K562 (cell line): Measurements from ENCODE around the gene SERPINB11. TPM values are rescaled to one million over a fixed set of nuclear protein-coding genes. Genes with fewer than 3 reads are reported as not detected.

Experiments
- ATAC-seq: fragments of 200-7000 bp; cut with Tn5 transposase; 3 replicates; pipeline ENCODE4 v1.9.1; 2020; ENCODE audit warnings: moderate library complexity
- BruUV-seq: library from RNA; stranded (reverse); fragments of 400-500 nt; replicated peaks from 2 replicates; lab custom pipeline; 2021; lab: Mats Ljungman, UMichigan
- CTCF ChIA-PET: fragments of 300-600 bp; formaldehyde crosslinking; extraction: SDS; loops from one replicate; lab custom pipeline; 2021; ENCODE audit warnings: low intra/inter-chr PET ratio; lab: Yijun Ruan, JAX
- POLR2A ChIA-PET: fragments of 300-600, 350-650 bp; sonication (Branson Sonifier 250); formaldehyde crosslinking; extraction: SDS; loops from one replicate; lab custom pipeline; 2021; ENCODE audit warnings: antibody characterized with exemption, inconsistent platforms; lab: Yijun Ruan, JAX
- DNase-seq, 4 experiments: peaks; one replicate each; pipeline versions ENCODE4 v3.0.0 to v3.0.0-alpha.2; 2011 to 2018; ENCODE audit warnings: low spot score in 3 of 4, mixed read lengths in 3 of 4; ENCODE audit errors: extremely low read depth in 1 of 4
- FAIRE-seq: peaks from 2 replicates; lab custom pipeline; 2011; peaks lifted over from hg19 to GRCh38; lab: Jason Lieb, UNC
- H2AFZ ChIP-seq: 2 replicates; pipeline ENCODE4 v1.6.0; 2011; ENCODE audit warnings: low read depth, low read length, control low read depth, inconsistent platforms
- H3K27ac ChIP-seq: fragments of 200-600 bp; 3 replicates; pipeline ENCODE4 v1.8.0; 2011; ENCODE audit warnings: low read depth, mild to moderate bottlenecking, control low read depth, inconsistent platforms, low read length, moderate library complexity, mixed read lengths; ENCODE audit errors: extremely low read depth
- H3K27me3 ChIP-seq, 2 experiments: fragments of 300-600 bp in 1 of 2; 2 replicates in 1 of 2; 3 replicates in 1 of 2; pipeline versions ENCODE4 v1.6.0 to v1.8.0; 2011; ENCODE audit warnings: inconsistent platforms in 2 of 2, low read length in 2 of 2, mild to moderate bottlenecking in 1 of 2, mixed read lengths in 1 of 2, moderate library complexity in 1 of 2; ENCODE audit not compliant: control insufficient read depth in 2 of 2, insufficient read depth in 2 of 2
- H3K36me3 ChIP-seq: fragments of 300-600 bp; 3 replicates; pipeline ENCODE4 v1.8.0; 2011; ENCODE audit warnings: mild to moderate bottlenecking, low read length, inconsistent platforms; ENCODE audit not compliant: control insufficient read depth, insufficient read depth
- H3K4me1 ChIP-seq, 2 experiments: fragments of 200-600 bp in 1 of 2; replicated peaks in 1 of 2; 2 replicates in 1 of 2; 3 replicates in 1 of 2; pipeline versions ENCODE4 v1.5.1 to v1.8.0; 2011; ENCODE audit warnings: inconsistent platforms in 2 of 2, low read length in 2 of 2, mild to moderate bottlenecking in 1 of 2, mixed read lengths in 1 of 2, moderate library complexity in 1 of 2; ENCODE audit not compliant: control insufficient read depth in 2 of 2, insufficient read depth in 2 of 2
- H3K4me2 ChIP-seq: 2 replicates; pipeline ENCODE4 v1.6.1; 2011; ENCODE audit warnings: low read length, control low read depth, inconsistent platforms, mixed read lengths; ENCODE audit not compliant: insufficient read depth
- H3K4me3 ChIP-seq: fragments of 200-600 bp; sonication (generic), shearing (Covaris generic); 2 replicates; pipeline ENCODE4 v1.5.1; 2016; ENCODE audit warnings: control low read depth, inconsistent platforms
- H3K79me2 ChIP-seq: fragments of 200-600 bp; 3 replicates; pipeline ENCODE4 v1.8.0; 2011; ENCODE audit warnings: low read length, inconsistent platforms; ENCODE audit not compliant: control insufficient read depth, insufficient read depth
- H3K9ac ChIP-seq, 2 experiments: 2 replicates each; pipeline versions ENCODE4 v1.6.0 to v1.6.1; 2011; ENCODE audit warnings: low read depth in 2 of 2, low read length in 2 of 2, control low read depth in 1 of 2, inconsistent platforms in 1 of 2, mild to moderate bottlenecking in 1 of 2, mixed read lengths in 1 of 2; ENCODE audit not compliant: insufficient read depth in 1 of 2
- H3K9me1 ChIP-seq: one replicate; pipeline ENCODE4 v1.6.0; 2011; ENCODE audit warnings: inconsistent platforms, mild to moderate bottlenecking, low read length, moderate library complexity; ENCODE audit not compliant: control insufficient read depth, insufficient read depth
- H3K9me3 ChIP-seq: replicated peaks from 2 replicates; pipeline ENCODE4 v1.5.1; 2011; ENCODE audit warnings: low read depth, low read length, inconsistent platforms; ENCODE audit not compliant: control insufficient read depth, insufficient read depth
- H4K20me1 ChIP-seq: replicated peaks from 2 replicates; pipeline ENCODE4 v1.6.1; 2011; ENCODE audit warnings: low read length, inconsistent platforms, mixed read lengths; ENCODE audit not compliant: control insufficient read depth, insufficient read depth
- CBX1 ChIP-seq: sonication (generic); IDR thresholded peaks from 2 replicates; pipeline ENCODE4 v1.6.1; 2016; ENCODE audit warnings: antibody characterized with exemption, low read depth, mild to moderate bottlenecking
- CHD2 ChIP-seq: IDR thresholded peaks from 2 replicates; pipeline ENCODE4 v1.6.1; 2011; ENCODE audit warnings: low read depth, low read length
- DIDO1 ChIP-seq: fragments of 450-650 bp; IDR thresholded peaks from 2 replicates; pipeline ENCODE4 v1.6.1; 2016; ENCODE audit warnings: low read depth, missing biosample characterization, missing genetic modification characterization
- GTF2F1 ChIP-seq: IDR thresholded peaks from 2 replicates; pipeline ENCODE4 v1.6.1; 2011; ENCODE audit warnings: low read depth, low read length, improper control_type of control experiment
- HDAC1 ChIP-seq, 2 experiments: fragments of 450-650 bp; IDR thresholded peaks; 2 replicates each; pipeline ENCODE4 v1.6.1; 2016 to 2017; ENCODE audit warnings: inconsistent platforms in 1 of 2, mild to moderate bottlenecking in 1 of 2, moderate library complexity in 1 of 2
- MBD1 ChIP-seq: fragments of 250-450 bp; sonication (Bioruptor Pico); IDR thresholded peaks from 2 replicates; pipeline ENCODE4 v1.8.0; 2022; ENCODE audit warnings: inconsistent platforms
- NBN ChIP-seq: fragments of 450-650 bp; IDR thresholded peaks from 2 replicates; pipeline ENCODE4 v1.6.1; 2016; ENCODE audit warnings: low read depth, mild to moderate bottlenecking
- NONO ChIP-seq, 2 experiments: fragments of 200-400 bp in 1 of 2; fragments of 450-650 bp in 1 of 2; formaldehyde crosslinking in 1 of 2; IDR thresholded peaks; 2 replicates each; pipeline ENCODE4 v1.6.1; 2017; ENCODE audit warnings: low read depth in 2 of 2, mild to moderate bottlenecking in 2 of 2, moderate library complexity in 2 of 2, low read length in 1 of 2
- NR2C2 ChIP-seq, 2 experiments: fragments of 200-800 bp in 1 of 2; sonication (Bioruptor generic) in 1 of 2; sonication (generic) in 1 of 2; formaldehyde crosslinking in 1 of 2; IDR thresholded peaks; 2 replicates each; pipeline versions ENCODE4 v1.6.1 to v1.8.0; 2016 to 2022; ENCODE audit warnings: mild to moderate bottlenecking in 1 of 2, missing compliant biosample characterization in 1 of 2, missing genetic modification characterization in 1 of 2, missing genetic modification reagents in 1 of 2
- PHB ChIP-seq: fragments of 250-450 bp; sonication (Bioruptor Pico); IDR thresholded peaks from 2 replicates; pipeline ENCODE4 v1.5.0; 2021
- PRPF4 ChIP-seq: fragments of 200-400 bp; formaldehyde crosslinking; IDR thresholded peaks from one replicate; pipeline ENCODE4 v1.6.1; 2017; ENCODE audit warnings: low read length, low read depth, mild to moderate bottlenecking; ENCODE audit not compliant: insufficient read depth, poor library complexity, severe bottlenecking
- RFX1 ChIP-seq: fragments of 450-650 bp; IDR thresholded peaks from 2 replicates; pipeline ENCODE4 v1.6.1; 2016; ENCODE audit warnings: mild to moderate bottlenecking, moderate library complexity
- RNF219 ChIP-seq: fragments of 250-450 bp; sonication (Bioruptor Pico); IDR thresholded peaks from 2 replicates; pipeline ENCODE4 v1.5.0; 2022; ENCODE audit warnings: mild to moderate bottlenecking
- SAFB2 ChIP-seq: fragments of 200-400 bp; formaldehyde crosslinking; IDR thresholded peaks from 2 replicates; pipeline ENCODE4 v1.6.1; 2018; ENCODE audit warnings: borderline replicate concordance, low read length, low read depth, moderate library complexity; ENCODE audit not compliant: severe bottlenecking
- SETDB1 ChIP-seq: IDR thresholded peaks from one replicate; pipeline ENCODE4 v1.6.1; 2012; ENCODE audit warnings: low read length, control low read depth, inconsistent platforms
- SLC30A9 ChIP-seq: fragments of 250-450 bp; sonication (Bioruptor Pico); IDR thresholded peaks from 2 replicates; pipeline ENCODE4 v1.8.0; 2022; ENCODE audit warnings: mild to moderate bottlenecking, moderate library complexity
- SOX6 ChIP-seq: fragments of 450-650 bp; IDR thresholded peaks from 2 replicates; pipeline ENCODE4 v1.6.1; 2014; ENCODE audit warnings: mild to moderate bottlenecking
- TAL1 ChIP-seq: fragments of 450-650 bp; IDR thresholded peaks from 2 replicates; pipeline ENCODE4 v1.6.1; 2016; ENCODE audit warnings: mild to moderate bottlenecking
- ZFP1 ChIP-seq: fragments of 450-650 bp; formaldehyde crosslinking; IDR thresholded peaks from 2 replicates; pipeline ENCODE4 v1.4.0; 2020; ENCODE audit warnings: mild to moderate bottlenecking, mixed read lengths
- whole genome bisulfite sequencing: fragments of 100-300 bp; shearing (Covaris generic); methylation state at CpG from one replicate; pipeline ENCODE4 v1.1.6; 2016; ENCODE audit warnings: low coverage, mixed read lengths; ENCODE audit not compliant: insufficient coverage; ENCODE audit errors: missing lambda C conversion rate; 5-methylcytosine and 5-hydroxymethylcytosine counted together
- in situ Hi-C: fragments of 300-500 bp; cut with MboI; formaldehyde crosslinking; loops from 4 replicates; pipeline ENCODE4 v1.15.0; 2018; ENCODE audit warnings: inconsistent platforms, mixed read lengths
- intact Hi-C: fragments of 100-400 bp; cut with micrococcal nuclease; formaldehyde crosslinking; loops from 2 replicates; pipeline ENCODE4 v1.14.2; 2022
- polyA plus RNA-seq, 8 experiments: library from polyadenylated mRNA; depleted of rRNA in 4 of 8; stranded (reverse) in 5 of 8; unstranded in 3 of 8; fragments of >200 nt; fragmentation: Nextera tagmentation in 2 of 8; fragmentation: Illumina TruSeq in 1 of 8; extraction: Ambion mirVana in 2 of 8; extraction: Trizol in 1 of 8; gene quantifications; 2 replicates each; pipeline versions ENCODE4 v1.2.1 to v1.2.3, GENCODE V29; 2011 to 2014; ENCODE audit warnings: inconsistent platforms in 1 of 8, missing spikeins in 1 of 8
- total RNA-seq, 7 experiments: library from RNA; depleted of rRNA in 6 of 7; stranded (reverse); fragments of >200 nt in 6 of 7; fragmentation: Illumina TruSeq in 2 of 7; extraction: Trizol in 2 of 7; gene quantifications; 2 replicates each; pipeline versions ENCODE4 v1.2.1 to v1.2.3, GENCODE V29; 2011 to 2021; ENCODE audit warnings: low replicate concordance in 1 of 7

SERPINB11 gene
- total and polyA plus RNA-seq, 9 of the 15 experiments (the other 6 are each of a cell fraction or from before 2014, with no cell fraction given): not detected

- intact Hi-C loops (no loop called here), in situ Hi-C loops (no loop called here)
- Histone ChIP-seq H3K4me1 (no peaks in the 10 kb centered on the region), H3K36me3 (no peaks in the 10 kb centered on the region), H3K27ac (no peak overlapping the region), H3K27me3 (no peaks in the 10 kb centered on the region), H4K20me1 (no peaks in the 10 kb centered on the region), H3K9me3 (no peaks in the 10 kb centered on the region), H3K9me1 (no peaks in the 10 kb centered on the region), H3K4me2 (no peak overlapping the region), H3K79me2 (no peaks in the 10 kb centered on the region), H2AFZ (no peak overlapping the region), H3K9ac (no peak overlapping the region), H3K4me3 (no peak overlapping the region)
- FAIRE-seq: no peak
- BruUV-seq: no TSS peak
- WGBS: 4% methylated on average over 3 of the region's 3 CpGs
- ATAC-seq: no peak
- TF ChIP-seq RNF219 (CRISPR knock-in tag): no peak
- TF ChIP-seq NBN: no peak
- no peak for TF ChIP-seq NONO (IDR thresholded peaks at IDR 0.05; ENCODE audit: low read depth in 2 of 2, low read length in 1 of 2)
- TF ChIP-seq PHB (CRISPR knock-in tag): no peak
- no peak for TF ChIP-seq SLC30A9 (CRISPR knock-in tag)
- no peak for TF ChIP-seq CHD2
- no peak for TF ChIP-seq RFX1
- no peak for TF ChIP-seq MBD1 (CRISPR knock-in tag)
- no peak for TF ChIP-seq TAL1
- TF ChIP-seq SAFB2: no peak
- no peak for TF ChIP-seq CBX1
- TF ChIP-seq HDAC1 (IDR thresholded peaks at IDR 0.05): no peak
- TF ChIP-seq ZFP1: no peak
- no peak for TF ChIP-seq SETDB1
- no peak for TF ChIP-seq GTF2F1
- TF ChIP-seq NR2C2 (CRISPR knock-in tag; IDR thresholded peaks at IDR 0.05): no peak
- no peak for TF ChIP-seq NR2C2 (tag; IDR thresholded peaks at IDR 0.05)
- no peak for TF ChIP-seq DIDO1
- TF ChIP-seq PRPF4: no peak
- TF ChIP-seq SOX6: no peak
- no peak for DNase-seq
- ChIA-PET CTCF (no interaction called here), POLR2A (no interaction called here)
These were observed 61.3 kb downstream of the SERPINB11 start for GRCh38 chr18:63763831-63764600.
